ENCODE measurements around the gene TRAF3IP3. TPM values are rescaled to one million over a fixed set of nuclear protein-coding genes. Genes with fewer than 3 reads are reported as not detected.

TRAF3IP3 gene
- total RNA-seq, 1 experiment from 2014 or later, result not detected

- peak within 1 kb of the TSS; percentile 79 for H2AFZ ChIP-seq (ENCODE audit: low read length)
Observed at GRCh38 chr1:209805875-209806760, 50.3 kb downstream of the TRAF3IP3 start, which contains the start of gene IRF6. Gene IRF6, minus strand, starts transcription at chr1:209806142. Its CDS starts 4,729 bp downstream, at chr1:209801413.

More at GRCh38 chr1:209805875-209806760, 50.3 kb downstream of the TRAF3IP3 start, which contains the start of gene IRF6:
- no peaks in the 10 kb centered on the region for H3K9me3 ChIP-seq (ENCODE audit: control insufficient read depth, low read depth, low read length)
- no peaks in the 10 kb centered on the region for H3K27me3 ChIP-seq (ENCODE audit: insufficient read depth, low read length)
- H4K5ac ChIP-seq (ENCODE audit: insufficient read length, low read depth, low read length), result no peak within 1 kb of the TSS
- no peak within 1 kb of the TSS for H2AK5ac ChIP-seq (ENCODE audit: insufficient read length, low read length)
- no peak within 1 kb of the TSS for H4K8ac ChIP-seq (replicated peaks; ENCODE audit: insufficient read length, low read depth, low read length)
- H4K20me1 ChIP-seq (ENCODE audit: control insufficient read depth, insufficient read depth, insufficient read length), result no peaks in the 10 kb centered on the region
- no peaks in the 10 kb centered on the region for H3K79me1 ChIP-seq (ENCODE audit: insufficient read depth, low read depth, low read length, poor library complexity, severe bottlenecking)
- no peak within 1 kb of the TSS for H2BK15ac ChIP-seq (ENCODE audit: low read depth, low read length)
- peak within 1 kb of the TSS; percentile 84 for H3K18ac ChIP-seq (ENCODE audit: insufficient read length, low read depth, low read length)
- H3K4me2 ChIP-seq (ENCODE audit: insufficient read depth, insufficient read length, low read length), result peak within 1 kb of the TSS; percentile 55
- H3K36me3 Mint-ChIP-seq (ENCODE audit: insufficient read depth in 1 of 3, low read depth in 3 of 3), result no peaks in the 10 kb centered on the region
- no peak within 1 kb of the TSS for H2BK120ac ChIP-seq (ENCODE audit: low read depth, low read length, poor library complexity, severe bottlenecking)
- TF ChIP-seq, protein P1, sequence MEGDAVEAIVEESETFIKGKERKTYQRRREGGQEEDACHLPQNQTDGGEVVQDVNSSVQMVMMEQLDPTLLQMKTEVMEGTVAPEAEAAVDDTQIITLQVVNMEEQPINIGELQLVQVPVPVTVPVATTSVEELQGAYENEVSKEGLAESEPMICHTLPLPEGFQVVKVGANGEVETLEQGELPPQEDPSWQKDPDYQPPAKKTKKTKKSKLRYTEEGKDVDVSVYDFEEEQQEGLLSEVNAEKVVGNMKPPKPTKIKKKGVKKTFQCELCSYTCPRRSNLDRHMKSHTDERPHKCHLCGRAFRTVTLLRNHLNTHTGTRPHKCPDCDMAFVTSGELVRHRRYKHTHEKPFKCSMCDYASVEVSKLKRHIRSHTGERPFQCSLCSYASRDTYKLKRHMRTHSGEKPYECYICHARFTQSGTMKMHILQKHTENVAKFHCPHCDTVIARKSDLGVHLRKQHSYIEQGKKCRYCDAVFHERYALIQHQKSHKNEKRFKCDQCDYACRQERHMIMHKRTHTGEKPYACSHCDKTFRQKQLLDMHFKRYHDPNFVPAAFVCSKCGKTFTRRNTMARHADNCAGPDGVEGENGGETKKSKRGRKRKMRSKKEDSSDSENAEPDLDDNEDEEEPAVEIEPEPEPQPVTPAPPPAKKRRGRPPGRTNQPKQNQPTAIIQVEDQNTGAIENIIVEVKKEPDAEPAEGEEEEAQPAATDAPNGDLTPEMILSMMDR (conservative IDR thresholded peaks at IDR 0.05), result no peak
- no peaks in the 10 kb centered on the region for H3K9me3 Mint-ChIP-seq
- H3K4me1 Mint-ChIP-seq, result peaks cover 15 to 16% of the 10 kb centered on the region in 2 experiments
- no peak within 1 kb of the TSS for H2BK5ac ChIP-seq (ENCODE audit: insufficient read length, low read length)
- H3K9ac ChIP-seq (ENCODE audit: extremely low read depth, insufficient read length, low read length), result peak within 1 kb of the TSS; percentile 69
- H3K4me3 Mint-ChIP-seq, result peak within 1 kb of the TSS; percentile 94 to 97
- no peak within 1 kb of the TSS for H3K4ac ChIP-seq (ENCODE audit: low read depth, low read length)
- H3K14ac ChIP-seq (ENCODE audit: insufficient read depth, low read length), result peak within 1 kb of the TSS; percentile 33; the same call in 1 of the 2 replicates
- H3K27ac Mint-ChIP-seq, result peak within 1 kb of the TSS; percentile 92 to 99 (median 97)
- no peak within 1 kb of the TSS for H2BK20ac ChIP-seq (ENCODE audit: low read depth, low read length, poor library complexity, severe bottlenecking)
- no CpG with 5 or more reads among the region's 46 CpGs for WGBS (ENCODE audit: extremely low coverage, insufficient read length, low lambda C conversion rate)
- DNase-seq, result peak; percentile 98
- no peaks in the 10 kb centered on the region for H3K79me2 ChIP-seq (ENCODE audit: insufficient read depth, low read length)
- peak within 1 kb of the TSS; percentile 1 for H3K27ac ChIP-seq (ENCODE audit: insufficient read length, low read depth, low read length)
- peaks cover 8% of the 10 kb centered on the region for H3K23me2 ChIP-seq (ENCODE audit: insufficient read length, low read depth, low read length, poor library complexity, severe bottlenecking)
- no peak within 1 kb of the TSS for H3T11ph ChIP-seq (ENCODE audit: low read length)
- H3K27me3 Mint-ChIP-seq (ENCODE audit: low read depth), result peaks cover 3% of the 10 kb centered on the region
- H4K91ac ChIP-seq (ENCODE audit: insufficient read length, low read depth, low read length), result no peak within 1 kb of the TSS
- H3K56ac ChIP-seq (ENCODE audit: insufficient read length, low read depth, low read length), result no peak within 1 kb of the TSS
- no peak within 1 kb of the TSS for H3K23ac ChIP-seq (ENCODE audit: insufficient read length, low read depth, low read length)
- H3K4me1 ChIP-seq (ENCODE audit: insufficient read depth, low read length), result no peaks in the 10 kb centered on the region
- H2BK12ac ChIP-seq (ENCODE audit: insufficient read length, low read depth, low read length), result no peak within 1 kb of the TSS
